Trophoblast cell (in vitro differentiated cells and primary cell): ENCODE results near the gene KCNG1.

Experiments
- DNase-seq, 2 donors: peaks; one replicate each; pipeline ENCODE4 v3.0.0-alpha.2; 2016
- H2AFZ ChIP-seq: 2 replicates; pipeline ENCODE4 v1.6.1; 2013; ENCODE audit warnings: low read length, moderate library complexity, mild to moderate bottlenecking; ENCODE audit not compliant: insufficient read depth, poor library complexity
- H2AK5ac ChIP-seq: 2 replicates; pipeline ENCODE4 v1.6.1; 2013; ENCODE audit warnings: mild to moderate bottlenecking, low read length
- H2BK120ac ChIP-seq: 2 replicates; pipeline ENCODE4 v1.6.1; 2013; ENCODE audit warnings: low read length, mild to moderate bottlenecking, moderate library complexity; ENCODE audit not compliant: insufficient read depth, poor library complexity
- H2BK12ac ChIP-seq: 2 replicates; pipeline ENCODE4 v1.6.1; 2013; ENCODE audit warnings: mild to moderate bottlenecking, low read length, moderate library complexity
- H2BK5ac ChIP-seq: 2 replicates; pipeline ENCODE4 v1.6.1; 2013; ENCODE audit warnings: low read length, low read depth, moderate library complexity, mild to moderate bottlenecking; ENCODE audit not compliant: poor library complexity
- H3K14ac ChIP-seq: 2 replicates; pipeline ENCODE4 v1.6.1; 2013; ENCODE audit warnings: mild to moderate bottlenecking, low read length
- H3K18ac ChIP-seq: 2 replicates; pipeline ENCODE4 v1.6.1; 2013; ENCODE audit warnings: mild to moderate bottlenecking, low read length
- H3K23ac ChIP-seq: 2 replicates; pipeline ENCODE4 v1.6.1; 2013; ENCODE audit warnings: low read length
- H3K27ac ChIP-seq: 2 replicates; pipeline ENCODE4 v1.5.1; 2013; ENCODE audit warnings: low read depth, mild to moderate bottlenecking, inconsistent platforms, low read length, moderate library complexity
- H3K27me3 ChIP-seq: 2 replicates; pipeline ENCODE4 v1.6.1; 2013; ENCODE audit warnings: inconsistent platforms, mild to moderate bottlenecking, low read length, moderate library complexity; ENCODE audit not compliant: insufficient read depth
- H3K36me3 ChIP-seq, 2 experiments: 1 replicate in 1 of 2; 2 replicates in 1 of 2; pipeline ENCODE4 v1.6.1; 2013; ENCODE audit warnings: low read length in 2 of 2, mild to moderate bottlenecking in 2 of 2, moderate library complexity in 1 of 2; ENCODE audit not compliant: insufficient read depth in 2 of 2, control insufficient read depth in 1 of 2
- H3K4ac ChIP-seq: 2 replicates; pipeline ENCODE4 v1.6.1; 2013; ENCODE audit warnings: low read depth, mild to moderate bottlenecking, low read length, moderate library complexity
- H3K4me1 ChIP-seq, 2 experiments: 1 replicate in 1 of 2; 2 replicates in 1 of 2; pipeline ENCODE4 v1.6.1; 2013; ENCODE audit warnings: low read length in 2 of 2, mild to moderate bottlenecking in 2 of 2, moderate library complexity in 1 of 2; ENCODE audit not compliant: insufficient read depth in 2 of 2, control insufficient read depth in 1 of 2
- H3K4me2 ChIP-seq: 2 replicates; pipeline ENCODE4 v1.6.1; 2013; ENCODE audit warnings: inconsistent platforms, mild to moderate bottlenecking, low read length, moderate library complexity
- H3K4me3 ChIP-seq: 2 replicates; pipeline ENCODE4 v1.5.1; 2013; ENCODE audit warnings: mild to moderate bottlenecking, low read depth, low read length, inconsistent platforms
- H3K79me1 ChIP-seq: one replicate; pipeline ENCODE4 v1.6.1; 2013; ENCODE audit warnings: low read length
- H3K79me2 ChIP-seq: 2 replicates; pipeline ENCODE4 v1.6.1; 2013; ENCODE audit warnings: low read length, mild to moderate bottlenecking; ENCODE audit not compliant: control insufficient read depth, insufficient read depth, poor library complexity
- H3K9ac ChIP-seq: 2 replicates; pipeline ENCODE4 v1.6.1; 2013; ENCODE audit warnings: mild to moderate bottlenecking, low read length
- H3K9me3 ChIP-seq: 2 replicates; pipeline ENCODE4 v1.6.1; 2013; ENCODE audit warnings: low read depth, mild to moderate bottlenecking, control low read depth, inconsistent platforms, low read length; ENCODE audit not compliant: insufficient read depth
- H4K12ac ChIP-seq: 2 replicates; pipeline ENCODE4 v1.6.1; 2013; ENCODE audit warnings: low read depth, mild to moderate bottlenecking, low read length, moderate library complexity
- H4K8ac ChIP-seq: 2 replicates; pipeline ENCODE4 v1.6.1; 2013; ENCODE audit warnings: low read depth, mild to moderate bottlenecking, low read length, moderate library complexity
- H4K91ac ChIP-seq: one replicate; pipeline ENCODE4 v1.6.1; 2013; ENCODE audit warnings: low read depth, mild to moderate bottlenecking, low read length, moderate library complexity
- WGBS: extraction: QIAGEN DNeasy Blood & Tissue Kit; methylation state at CpG from one replicate; pipeline ENCODE4 v1.1.7; 2013; ENCODE audit warnings: missing lambda C conversion rate; ENCODE audit not compliant: insufficient read length, insufficient coverage; ENCODE audit errors: extremely low coverage; 5-methylcytosine and 5-hydroxymethylcytosine counted together

Gene KCNG1

GRCh38 chr20:50977066-50978021, 45.6 kb downstream of the KCNG1 start:
- no peak overlapping the region for H4K91ac ChIP-seq
- no peak overlapping the region for H3K9ac ChIP-seq
- no peak overlapping the region for H2AFZ ChIP-seq
- no peaks in the 10 kb centered on the region for H3K36me3 ChIP-seq
- no peaks in the 10 kb centered on the region for H3K9me3 ChIP-seq
- no peak overlapping the region for H4K8ac ChIP-seq
- no peak overlapping the region for H3K18ac ChIP-seq
- no peak overlapping the region for H4K12ac ChIP-seq
- H3K14ac ChIP-seq: no peak overlapping the region
- peak; percentile 49 to 60 for DNase-seq
- no peak overlapping the region for H2BK120ac ChIP-seq
- H2AK5ac ChIP-seq: no peak overlapping the region
- no peak overlapping the region for H2BK12ac ChIP-seq
- H3K23ac ChIP-seq: no peak overlapping the region
- no peak overlapping the region for H2BK5ac ChIP-seq
- H3K79me1 ChIP-seq: no peaks in the 10 kb centered on the region
- no peaks in the 10 kb centered on the region for H3K79me2 ChIP-seq
- no CpG with 5 or more reads among the region's 20 CpGs for WGBS
- no peak overlapping the region for H3K27ac ChIP-seq
- no peaks in the 10 kb centered on the region for H3K27me3 ChIP-seq
- H3K4me3 ChIP-seq: no peak overlapping the region
- H3K4ac ChIP-seq: no peak overlapping the region
- H3K4me1 ChIP-seq: peaks cover 0 to 5% of the 10 kb centered on the region in 2 experiments
- no peak overlapping the region for H3K4me2 ChIP-seq

GRCh38 chr20:50975701-50976330, 47.1 kb downstream of the KCNG1 start:
- Histone ChIP-seq H3K9me3 (no peaks in the 10 kb centered on the region), H3K14ac (no peak overlapping the region), H2BK12ac (no peak overlapping the region), H3K27me3 (no peaks in the 10 kb centered on the region), H3K18ac (no peak overlapping the region), H3K4me2 (no peak overlapping the region), H4K8ac (no peak overlapping the region), H2BK5ac (no peak overlapping the region), H2AK5ac (no peak overlapping the region), H3K79me2 (no peaks in the 10 kb centered on the region), H3K9ac (no peak overlapping the region), H3K4ac (no peak overlapping the region), H3K27ac (no peak overlapping the region), H4K91ac (no peak overlapping the region), H3K4me3 (no peak overlapping the region), H4K12ac (no peak overlapping the region), H3K79me1 (no peaks in the 10 kb centered on the region), H3K23ac (no peak overlapping the region), H2AFZ (no peak overlapping the region), H3K4me1 (peaks cover 0 to 3% of the 10 kb centered on the region in 2 experiments), H3K36me3 (no peaks in the 10 kb centered on the region), H2BK120ac (no peak overlapping the region)
- DNase-seq: no peak
- WGBS: no CpG with 5 or more reads among the region's 10 CpGs

- Histone ChIP-seq H2AK5ac (no peak overlapping the region), H3K9ac (no peak overlapping the region), H3K23ac (no peak overlapping the region), H3K79me2 (no peaks in the 10 kb centered on the region), H3K27ac (no peak overlapping the region), H3K36me3 (no peaks in the 10 kb centered on the region), H2AFZ (no peak overlapping the region), H2BK5ac (no peak overlapping the region), H3K18ac (no peak overlapping the region), H4K91ac (no peak overlapping the region), H3K9me3 (no peaks in the 10 kb centered on the region), H3K4me2 (no peak overlapping the region), H3K4me1 (no peaks in the 10 kb centered on the region), H4K12ac (no peak overlapping the region), H3K4ac (no peak overlapping the region), H3K79me1 (no peaks in the 10 kb centered on the region), H3K4me3 (no peak overlapping the region), H2BK12ac (no peak overlapping the region), H3K27me3 (no peaks in the 10 kb centered on the region), H3K14ac (no peak overlapping the region), H2BK120ac (no peak overlapping the region), H4K8ac (no peak overlapping the region)
- no peak for DNase-seq
- no CpG with 5 or more reads among the region's 8 CpGs for WGBS
These were observed 53.0 kb downstream of the KCNG1 start for GRCh38 chr20:50969912-50970311.

GRCh38 chr20:50969435-50969834, 53.5 kb downstream of the KCNG1 start:
- Histone ChIP-seq H3K14ac (no peak overlapping the region), H3K79me1 (no peaks in the 10 kb centered on the region)
- no CpG with 5 or more reads among the region's 5 CpGs for WGBS

More at GRCh38 chr20:50969435-50969834, 53.5 kb downstream of the KCNG1 start:
- no peak overlapping the region for H4K12ac ChIP-seq
- no peak overlapping the region for H3K4me3 ChIP-seq
- no peak overlapping the region for H4K91ac ChIP-seq
- no peaks in the 10 kb centered on the region for H3K79me2 ChIP-seq
- H3K27ac ChIP-seq: no peak overlapping the region
- H3K9ac ChIP-seq: no peak overlapping the region
- H3K4me1 ChIP-seq: no peaks in the 10 kb centered on the region
- H3K9me3 ChIP-seq: no peaks in the 10 kb centered on the region
- H3K23ac ChIP-seq: no peak overlapping the region
- H3K4ac ChIP-seq: no peak overlapping the region
- no peak overlapping the region for H4K8ac ChIP-seq
- no peak overlapping the region for H2AFZ ChIP-seq
- H3K27me3 ChIP-seq: no peaks in the 10 kb centered on the region
- H3K18ac ChIP-seq: no peak overlapping the region
- DNase-seq: no peak
- no peak overlapping the region for H3K4me2 ChIP-seq
- H2BK5ac ChIP-seq: no peak overlapping the region
- no peaks in the 10 kb centered on the region for H3K36me3 ChIP-seq
- no peak overlapping the region for H2BK12ac ChIP-seq
- no peak overlapping the region for H2BK120ac ChIP-seq
- no peak overlapping the region for H2AK5ac ChIP-seq
